Keratinocyte (primary cell): ENCODE results near the gene CYP4F22. TPM values are rescaled to one million over a fixed set of nuclear protein-coding genes. Genes with fewer than 3 reads are reported as not detected.

Experiments used
- DNase-seq: peaks from one replicate; pipeline ENCODE4 v3.0.0-alpha.2; 2011; ENCODE audit warnings: low read depth, missing footprints, low spot score
- FAIRE-seq: peaks from 2 replicates; lab custom pipeline; 2011; peaks lifted over from hg19 to GRCh38; lab: Jason Lieb, UNC
- H2AFZ ChIP-seq: 2 replicates; pipeline ENCODE4 v1.6.0; 2012; ENCODE audit warnings: low read length, control low read depth, inconsistent platforms; ENCODE audit not compliant: control insufficient read depth
- H3K27ac ChIP-seq: 2 replicates; pipeline ENCODE4 v1.5.1; 2011; ENCODE audit warnings: low read length; ENCODE audit not compliant: control insufficient read depth, insufficient read depth
- H3K27me3 ChIP-seq: 3 replicates; pipeline ENCODE4 v1.6.0; 2011; ENCODE audit warnings: low read length; ENCODE audit not compliant: control insufficient read depth, insufficient read depth; ENCODE audit errors: extremely low read depth
- H3K36me3 ChIP-seq, 2 experiments: 2 replicates in 1 of 2; 3 replicates in 1 of 2; pipeline ENCODE4 v1.5.1; 2011; ENCODE audit warnings: low read length in 2 of 2, mild to moderate bottlenecking in 1 of 2; ENCODE audit not compliant: control insufficient read depth in 2 of 2, insufficient read depth in 2 of 2; ENCODE audit errors: extremely low read depth in 1 of 2
- H3K4me1 ChIP-seq: 3 replicates; pipeline ENCODE4 v1.5.1; 2011; ENCODE audit warnings: low read length; ENCODE audit not compliant: control insufficient read depth, insufficient read depth; ENCODE audit errors: extremely low read depth
- H3K4me2 ChIP-seq: 3 replicates; pipeline ENCODE4 v1.6.0; 2011; ENCODE audit warnings: low read depth, low read length; ENCODE audit not compliant: control insufficient read depth, insufficient read depth; ENCODE audit errors: extremely low read depth
- H3K4me3 ChIP-seq, 3 experiments: fragments of 200-600 bp in 1 of 3; sonication (generic) in 1 of 3; 2 replicates in 2 of 3; 3 replicates in 1 of 3; pipeline ENCODE4 v1.5.1; 2011 to 2016; ENCODE audit warnings: low read length in 3 of 3, mild to moderate bottlenecking in 3 of 3, control low read depth in 2 of 3, inconsistent platforms in 1 of 3, low read depth in 1 of 3, mixed read lengths in 1 of 3, mixed run types in 1 of 3, moderate library complexity in 1 of 3; ENCODE audit not compliant: control insufficient read depth in 2 of 3, insufficient read depth in 2 of 3; ENCODE audit errors: extremely low read depth in 1 of 3
- H3K79me2 ChIP-seq: 2 replicates; pipeline ENCODE4 v1.6.0; 2012; ENCODE audit warnings: low read length; ENCODE audit not compliant: control insufficient read depth, insufficient read depth
- H3K9ac ChIP-seq: 3 replicates; pipeline ENCODE4 v1.6.0; 2011; ENCODE audit warnings: low read length; ENCODE audit not compliant: control insufficient read depth, insufficient read depth; ENCODE audit errors: extremely low read depth
- H3K9me1 ChIP-seq: 3 replicates; pipeline ENCODE4 v1.6.0; 2011; ENCODE audit warnings: low read length; ENCODE audit not compliant: control insufficient read depth, insufficient read depth; ENCODE audit errors: extremely low read depth
- H3K9me3 ChIP-seq: 2 replicates; pipeline ENCODE4 v1.5.1; 2012; ENCODE audit warnings: low read depth, low read length; ENCODE audit not compliant: control insufficient read depth
- H4K20me1 ChIP-seq: 3 replicates; pipeline ENCODE4 v1.6.0; 2011; ENCODE audit warnings: low read length; ENCODE audit not compliant: control insufficient read depth, insufficient read depth; ENCODE audit errors: extremely low read depth
- CTCF ChIP-seq, 3 experiments: IDR thresholded peaks in 1 of 3; conservative IDR thresholded peaks in 1 of 3; optimal IDR thresholded peaks in 1 of 3; 2 replicates in 2 of 3; 3 replicates in 1 of 3; pipeline versions ENCODE3 to v1.5.1; 2011; ENCODE audit warnings: low read length in 3 of 3, mild to moderate bottlenecking in 3 of 3, moderate library complexity in 2 of 3, control low read depth in 1 of 3, inconsistent platforms in 1 of 3; ENCODE audit not compliant: insufficient read depth in 2 of 3; ENCODE audit errors: extremely low read depth in 1 of 3
- EZH2 ChIP-seq: IDR thresholded peaks from one replicate; pipeline ENCODE4 v1.6.1; 2012; ENCODE audit warnings: inconsistent platforms, mild to moderate bottlenecking, low read length, moderate library complexity
- dilution Hi-C: fragments of 300-500 bp; cut with MboI; formaldehyde crosslinking; loops from one replicate; pipeline ENCODE4 v1.7.0; 2020; ENCODE audit warnings: low sequenced_read_pairs; ENCODE audit not compliant: extremely low pct_ligation_motif_present
- polyA plus RNA-seq, 5 experiments: library from polyadenylated mRNA; depleted of rRNA in 3 of 5; stranded (reverse) in 3 of 5; stranded (forward) in 1 of 5; unstranded in 1 of 5; fragments of >200 nt; gene quantifications; 1 replicate in 1 of 5; 2 replicates in 3 of 5; 3 replicates in 1 of 5; pipeline versions ENCODE4 v1.2.1 to v1.2.3, GENCODE V29; 2011 to 2012; ENCODE audit warnings: missing spikeins in 2 of 5, low read depth in 1 of 5, low replicate concordance in 1 of 5

The CYP4F22 gene
- polyA plus RNA-seq, 1 donor (not counting 4 experiments of a cell fraction or from before 2014, with no cell fraction given), result 0.43 TPM

- H3K9ac ChIP-seq, result no peak overlapping the region
- H4K20me1 ChIP-seq, result no peaks in the 10 kb centered on the region
- no peak overlapping the region for H3K4me3 ChIP-seq
- H3K27ac ChIP-seq, result no peak overlapping the region
- H3K4me1 ChIP-seq, result no peaks in the 10 kb centered on the region
- no peaks in the 10 kb centered on the region for H3K36me3 ChIP-seq
- no peaks in the 10 kb centered on the region for H3K9me3 ChIP-seq
- no peak for DNase-seq
- H3K27me3 ChIP-seq, result no peaks in the 10 kb centered on the region
- H2AFZ ChIP-seq, result no peak overlapping the region
- TF ChIP-seq CTCF (optimal IDR thresholded peaks at IDR 0.05 in 1 of 3, IDR thresholded peaks at IDR 0.05 in 1 of 3, conservative IDR thresholded peaks at IDR 0.05 in 1 of 3; ENCODE audit: extremely low read depth in 1 of 3, insufficient read depth in 2 of 3, low read length in 3 of 3) (no peak), EZH2 (no peak)
- no peaks in the 10 kb centered on the region for H3K79me2 ChIP-seq
- dilution Hi-C loops, result no loop called here
- no peak for FAIRE-seq
- no peak overlapping the region for H3K4me2 ChIP-seq
- no peaks in the 10 kb centered on the region for H3K9me1 ChIP-seq
Observed at GRCh38 chr19:15534957-15535864, 26.9 kb downstream of the CYP4F22 start.

GRCh38 chr19:15536350-15536749 lies 28.0 kb downstream of the CYP4F22 start:
- no peak for DNase-seq
- no peak for FAIRE-seq
- no peak overlapping the region for H3K4me3 ChIP-seq
- H2AFZ ChIP-seq, result no peak overlapping the region
- H3K27ac ChIP-seq, result no peak overlapping the region
- dilution Hi-C loops, result no loop called here
- H4K20me1 ChIP-seq, result no peaks in the 10 kb centered on the region
- TF ChIP-seq CTCF (optimal IDR thresholded peaks at IDR 0.05 in 1 of 3, IDR thresholded peaks at IDR 0.05 in 1 of 3, conservative IDR thresholded peaks at IDR 0.05 in 1 of 3; ENCODE audit: extremely low read depth in 1 of 3, insufficient read depth in 2 of 3, low read length in 3 of 3), result no peak
- no peaks in the 10 kb centered on the region for H3K27me3 ChIP-seq
- no peaks in the 10 kb centered on the region for H3K9me1 ChIP-seq
- H3K9ac ChIP-seq, result no peak overlapping the region
- H3K36me3 ChIP-seq, result no peaks in the 10 kb centered on the region
- no peaks in the 10 kb centered on the region for H3K79me2 ChIP-seq
- no peak overlapping the region for H3K4me2 ChIP-seq
- no peaks in the 10 kb centered on the region for H3K9me3 ChIP-seq
- no peaks in the 10 kb centered on the region for H3K4me1 ChIP-seq
